ENCODE results near the gene RNF157. TPM values are rescaled to one million over a fixed set of nuclear protein-coding genes. Genes with fewer than 3 reads are reported as not detected.

Gene RNF157
- total RNA-seq, 4 donors from 2014 or later = 8.1 to 67.1 (median 23.9) TPM

- TF ChIP-seq, protein P1, sequence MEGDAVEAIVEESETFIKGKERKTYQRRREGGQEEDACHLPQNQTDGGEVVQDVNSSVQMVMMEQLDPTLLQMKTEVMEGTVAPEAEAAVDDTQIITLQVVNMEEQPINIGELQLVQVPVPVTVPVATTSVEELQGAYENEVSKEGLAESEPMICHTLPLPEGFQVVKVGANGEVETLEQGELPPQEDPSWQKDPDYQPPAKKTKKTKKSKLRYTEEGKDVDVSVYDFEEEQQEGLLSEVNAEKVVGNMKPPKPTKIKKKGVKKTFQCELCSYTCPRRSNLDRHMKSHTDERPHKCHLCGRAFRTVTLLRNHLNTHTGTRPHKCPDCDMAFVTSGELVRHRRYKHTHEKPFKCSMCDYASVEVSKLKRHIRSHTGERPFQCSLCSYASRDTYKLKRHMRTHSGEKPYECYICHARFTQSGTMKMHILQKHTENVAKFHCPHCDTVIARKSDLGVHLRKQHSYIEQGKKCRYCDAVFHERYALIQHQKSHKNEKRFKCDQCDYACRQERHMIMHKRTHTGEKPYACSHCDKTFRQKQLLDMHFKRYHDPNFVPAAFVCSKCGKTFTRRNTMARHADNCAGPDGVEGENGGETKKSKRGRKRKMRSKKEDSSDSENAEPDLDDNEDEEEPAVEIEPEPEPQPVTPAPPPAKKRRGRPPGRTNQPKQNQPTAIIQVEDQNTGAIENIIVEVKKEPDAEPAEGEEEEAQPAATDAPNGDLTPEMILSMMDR (IDR thresholded peaks at IDR 0.05; ENCODE audit: low read depth) = no peak
Measured at GRCh38 chr17:76103274-76104139, 136.8 kb downstream of the RNF157 start, which contains the start of gene EXOC7. TSS of gene EXOC7 (minus strand) at chr17:76103787. CDS start at chr17:76103692, 95 bp downstream.

GRCh38 chr17:76102944-76103273, 137.4 kb downstream of the RNF157 start:
- TF ChIP-seq, protein P1 (IDR thresholded peaks at IDR 0.05; ENCODE audit: low read depth) = no peak

DNA sequence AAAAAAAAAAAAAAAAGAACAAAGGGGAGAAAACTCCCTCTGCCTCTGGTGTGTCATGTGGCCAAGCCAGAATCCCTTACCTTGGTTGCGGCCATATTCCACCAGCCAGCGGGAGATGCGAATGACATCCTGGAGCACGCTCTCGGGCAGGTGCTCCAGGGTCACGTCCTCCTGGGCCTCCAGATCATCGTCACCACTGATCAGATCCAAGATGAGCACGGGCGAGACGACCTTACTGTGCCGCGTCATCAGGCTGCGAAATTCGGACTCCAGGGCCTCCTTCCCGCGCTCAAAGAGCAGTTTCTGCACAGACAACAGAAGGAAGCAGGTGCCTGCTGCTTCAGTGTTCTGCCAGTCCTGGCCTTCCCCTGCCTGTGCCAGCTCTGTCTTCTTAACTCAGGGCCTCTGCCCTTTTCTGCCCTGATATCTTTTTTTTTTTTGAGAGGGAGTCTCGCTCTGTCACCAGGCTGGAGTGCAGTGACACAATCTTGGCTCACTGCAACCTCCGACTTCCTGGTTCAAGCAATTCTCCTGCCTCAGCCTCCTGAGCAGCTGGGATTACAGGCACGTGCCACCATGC, 142.5 kb downstream of the RNF157 start:
- TF ChIP-seq, protein P1 (IDR thresholded peaks at IDR 0.05; ENCODE audit: low read depth) = no peak

DNA sequence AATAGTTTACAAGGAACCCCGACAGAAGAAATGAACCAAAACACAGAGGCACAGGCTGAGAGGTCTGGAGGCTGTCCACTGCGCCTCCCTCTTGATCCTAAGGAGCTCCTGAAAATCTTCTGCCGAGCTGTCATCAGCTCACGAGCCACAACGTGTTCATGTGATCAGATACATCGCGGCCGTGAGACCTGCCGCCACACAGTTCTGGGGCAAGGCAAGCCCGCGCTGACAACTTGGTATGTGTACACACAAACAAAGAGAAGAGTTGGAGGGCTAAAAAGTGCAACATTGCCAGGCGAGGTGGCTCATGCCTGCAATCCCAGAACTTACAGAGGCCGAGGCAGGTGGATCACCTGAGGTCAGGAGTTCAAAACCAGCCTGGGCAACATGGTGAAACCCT, 144.3 kb downstream of the RNF157 start:
- TF ChIP-seq, protein P1 (IDR thresholded peaks at IDR 0.05; ENCODE audit: low read depth) = no peak

DNA sequence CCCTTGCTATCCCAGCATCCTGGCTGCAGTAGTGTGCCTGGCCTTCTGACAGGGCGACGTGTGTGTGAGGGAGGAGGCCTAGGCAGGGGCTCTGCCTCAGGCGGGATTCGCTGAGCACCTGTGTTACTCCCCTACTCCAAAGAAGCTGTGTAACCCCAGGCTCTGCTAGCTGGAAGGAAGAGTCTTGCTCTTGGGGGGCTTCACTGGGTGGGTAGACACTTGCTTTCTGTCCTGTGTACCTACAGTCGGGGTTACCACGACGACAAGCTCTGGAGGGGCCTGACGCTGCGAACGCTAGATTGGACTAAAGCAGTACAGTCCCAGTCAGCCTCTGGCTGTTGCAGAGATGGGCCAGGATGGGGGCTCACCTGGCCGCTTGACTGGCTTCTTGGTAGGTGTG, 146.2 kb downstream of the RNF157 start:
- TF ChIP-seq, protein P1 (IDR thresholded peaks at IDR 0.05; ENCODE audit: low read depth) = no peak

DNA sequence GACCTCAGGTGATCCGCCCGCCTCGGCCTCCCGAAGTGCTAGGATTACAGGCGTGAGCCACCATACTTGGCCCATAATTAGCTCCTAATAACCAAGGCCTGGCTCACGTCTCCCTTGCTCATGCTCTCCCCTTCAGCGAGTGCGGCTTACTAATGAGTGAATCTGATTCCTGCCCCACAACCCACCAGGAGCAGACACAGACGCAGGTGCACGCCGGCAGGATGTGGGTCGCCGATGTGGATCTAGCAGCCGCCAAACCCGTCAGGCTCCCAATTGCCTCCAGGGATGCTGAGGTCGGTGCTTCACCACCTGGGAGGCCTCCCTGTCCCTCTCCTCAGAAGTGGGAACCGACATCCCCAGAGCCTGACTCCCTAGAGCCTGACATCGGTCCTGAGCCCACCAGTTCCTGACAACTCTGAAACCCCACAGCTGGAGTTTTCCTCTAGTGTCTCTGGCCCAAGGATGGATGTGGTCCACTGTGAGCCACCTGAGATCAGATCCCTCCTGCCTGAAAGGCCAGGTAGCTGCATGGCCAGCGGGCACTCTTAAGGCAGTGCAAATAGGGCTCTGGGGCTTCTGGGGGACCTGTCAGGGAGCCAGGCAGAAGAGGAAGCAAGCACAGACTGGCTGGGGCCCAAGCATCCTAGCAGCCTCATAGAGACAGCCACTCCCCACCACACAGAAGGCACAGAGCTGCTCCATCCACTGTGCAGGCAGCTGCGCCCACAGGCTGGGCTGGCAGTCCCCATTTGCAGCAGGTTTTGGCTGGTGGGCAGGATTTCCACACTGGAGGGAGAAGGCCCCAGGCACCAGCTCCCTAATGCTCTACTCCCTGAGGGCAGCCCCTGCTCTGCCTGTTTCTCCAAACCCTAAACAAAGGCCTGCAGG, 147.5 kb downstream of the RNF157 start:
- TF ChIP-seq, protein P1 (IDR thresholded peaks at IDR 0.05; ENCODE audit: low read depth) = no peak

Small RNA genes lying within 50 kb of the gene (small RNA-seq; reads per million reads assigned to genes)
- not detected for gene ATP5MGP6
- gene MIR6868 = not detected

Other genes starting within 250 kb of the RNF157 start
- gene CDK3, start 239.6 kb downstream of the RNF157 start, total RNA-seq = 10 to 100 TPM in 1 of 4 donors, 1 to 10 TPM in 3; 4.9 to 10.2 (median 5.7) TPM
- gene EVPL, start 213.2 kb downstream of the RNF157 start, total RNA-seq = 1 to 10 TPM in 1 of 4 donors, under 1 TPM in 3; 0.19 to 1.3 (median 0.87) TPM
- 10 to 100 TPM; 39.8 to 74.2 (median 48.4) TPM for gene SRP68, start 168.0 kb downstream of the RNF157 start, total RNA-seq
- not detected for gene GALR2, start 165.7 kb downstream of the RNF157 start, total RNA-seq
- gene ZACN, start 161.3 kb downstream of the RNF157 start, total RNA-seq = not detected
- gene EXOC7, start 136.7 kb downstream of the RNF157 start, total RNA-seq = 10 to 100 TPM; 57.7 to 79.1 (median 71.4) TPM
- not detected for gene FOXJ1, start 99.2 kb downstream of the RNF157 start, total RNA-seq
- gene UBALD2, start 24.9 kb upstream of the RNF157 start, total RNA-seq = 10 to 100 TPM; 12.6 to 21.9 (median 15.0) TPM
- 1 to 10 TPM in 3 of 4 donors, under 1 TPM in 1; 0.33 to 2.2 (median 1.4) TPM for gene QRICH2, start 67.8 kb upstream of the RNF157 start, total RNA-seq
- 100 to 1,000 TPM in 1 of 4 donors, 10 to 100 TPM in 3; 64.4 to 104 (median 71.2) TPM for gene PRPSAP1, start 113.4 kb upstream of the RNF157 start, total RNA-seq
- gene SPHK1, start 144.1 kb upstream of the RNF157 start, total RNA-seq = 10 to 100 TPM in 1 of 4 donors, 1 to 10 TPM in 3; 1.3 to 11.6 (median 7.6) TPM
- 10 to 100 TPM in 3 of 4 donors, 1 to 10 TPM in 1; 7.2 to 14.3 (median 12.6) TPM for gene UBE2O, start 212.7 kb upstream of the RNF157 start, total RNA-seq
- gene AANAT, start 227.1 kb upstream of the RNF157 start, total RNA-seq = not detected